ENCODE measurements around the gene EDAR.

Gene EDAR

GRCh38 chr2:108928660-108929377 is 60.2 kb downstream of the EDAR start:
- H3K4me3 ChIP-seq (ENCODE audit: low read depth, low read length): no peak overlapping the region
- no peak for DNase-seq (ENCODE audit: low read depth)

- no peak overlapping the region for H3K4me3 ChIP-seq (ENCODE audit: low read depth, low read length)
- DNase-seq (ENCODE audit: low read depth): peak; percentile 11
These were observed 60.9 kb downstream of the EDAR start for GRCh38 chr2:108927936-108928659.

- no peak overlapping the region for H3K4me3 ChIP-seq (ENCODE audit: low read depth, low read length)
- DNase-seq (ENCODE audit: low read depth): no peak
These were observed 61.6 kb downstream of the EDAR start for GRCh38 chr2:108927405-108927804.

GRCh38 chr2:108926561-108927380 is 62.2 kb downstream of the EDAR start:
- no peak for DNase-seq (ENCODE audit: low read depth)
- no peak overlapping the region for H3K4me3 ChIP-seq (ENCODE audit: low read depth, low read length)

GRCh38 chr2:108925735-108926134 is 63.3 kb downstream of the EDAR start:
- DNase-seq (ENCODE audit: low read depth): no peak
- H3K4me3 ChIP-seq (ENCODE audit: low read depth, low read length): no peak overlapping the region

- no peak for DNase-seq (ENCODE audit: low read depth)
- no peak overlapping the region for H3K4me3 ChIP-seq (ENCODE audit: low read depth, low read length)
These were observed 63.7 kb downstream of the EDAR start for GRCh38 chr2:108925286-108925685.

- H3K4me3 ChIP-seq (ENCODE audit: low read depth, low read length): no peak overlapping the region
- DNase-seq (ENCODE audit: low read depth): no peak
These were observed 64.3 kb downstream of the EDAR start for GRCh38 chr2:108924580-108925251.

- no peak for DNase-seq (ENCODE audit: low read depth)
- H3K4me3 ChIP-seq (ENCODE audit: low read depth, low read length): no peak overlapping the region
These were observed 65.1 kb downstream of the EDAR start for GRCh38 chr2:108923736-108924579.

- no peak overlapping the region for H3K4me3 ChIP-seq (ENCODE audit: low read depth, low read length)
- no peak for DNase-seq (ENCODE audit: low read depth)
These were observed 65.9 kb downstream of the EDAR start for GRCh38 chr2:108923019-108923700.

- H3K4me3 ChIP-seq (ENCODE audit: low read depth, low read length): no peak overlapping the region
- no peak for DNase-seq (ENCODE audit: low read depth)
These were observed 66.7 kb downstream of the EDAR start for GRCh38 chr2:108922141-108922915.

GRCh38 chr2:108921096-108922030 is 67.7 kb downstream of the EDAR start:
- DNase-seq (ENCODE audit: low read depth): no peak
- H3K4me3 ChIP-seq (ENCODE audit: low read depth, low read length): no peak overlapping the region

- no peak for DNase-seq (ENCODE audit: low read depth)
- no peak overlapping the region for H3K4me3 ChIP-seq (ENCODE audit: low read depth, low read length)
These were observed 68.3 kb downstream of the EDAR start for GRCh38 chr2:108920686-108921085.

GRCh38 chr2:108919571-108920373 is 69.2 kb downstream of the EDAR start:
- DNase-seq (ENCODE audit: low read depth): no peak
- H3K4me3 ChIP-seq (ENCODE audit: low read depth, low read length): no peak overlapping the region

GRCh38 chr2:108918941-108919341 is 70.1 kb downstream of the EDAR start:
- DNase-seq (ENCODE audit: low read depth): no peak
- H3K4me3 ChIP-seq (ENCODE audit: low read depth, low read length): no peak overlapping the region

GRCh38 chr2:108918156-108918874 is 70.7 kb downstream of the EDAR start:
- H3K4me3 ChIP-seq (ENCODE audit: low read depth, low read length): no peak overlapping the region
- DNase-seq (ENCODE audit: low read depth): no peak

Measured in skeletal muscle cell (primary cell).